HEK293T (cell line): ENCODE data around the gene RNFT2.

Experiments used
- ARNT ChIP-seq: fragments of 450-650 bp; IDR thresholded peaks from 2 replicates; pipeline ENCODE4 v1.6.1; 2017; ENCODE audit warnings: mild to moderate bottlenecking
- BHLHE40 ChIP-seq: fragments of 450-650 bp; IDR thresholded peaks from 2 replicates; pipeline ENCODE4 v1.6.1; 2016; ENCODE audit warnings: mild to moderate bottlenecking, moderate library complexity, borderline replicate concordance
- ELF4 ChIP-seq: fragments of 450-650 bp; IDR thresholded peaks from 2 replicates; pipeline ENCODE4 v1.6.1; 2017; ENCODE audit warnings: antibody characterized with exemption
- FOXK2 ChIP-seq: fragments of 450-650 bp; IDR thresholded peaks from 2 replicates; pipeline ENCODE4 v1.6.1; 2016; ENCODE audit warnings: mild to moderate bottlenecking
- FOXM1 ChIP-seq: fragments of 450-650 bp; IDR thresholded peaks from 2 replicates; pipeline ENCODE4 v1.6.1; 2017; ENCODE audit warnings: mild to moderate bottlenecking, borderline replicate concordance
- NFRKB ChIP-seq: fragments of 450-650 bp; IDR thresholded peaks from 2 replicates; pipeline ENCODE4 v1.6.1; 2016; ENCODE audit warnings: mild to moderate bottlenecking, moderate library complexity
- SP1 ChIP-seq: fragments of 450-650 bp; IDR thresholded peaks from 2 replicates; pipeline ENCODE4 v1.6.1; 2017
- SUZ12 ChIP-seq: fragments of 450-650 bp; IDR thresholded peaks from 2 replicates; pipeline ENCODE4 v1.6.1; 2016; ENCODE audit warnings: mild to moderate bottlenecking
- TARDBP ChIP-seq: fragments of 450-650 bp; IDR thresholded peaks from 2 replicates; pipeline ENCODE4 v1.6.1; 2016
- ZNF384 ChIP-seq: fragments of 450-650 bp; IDR thresholded peaks from 2 replicates; pipeline ENCODE4 v1.6.1; 2016

DNA sequence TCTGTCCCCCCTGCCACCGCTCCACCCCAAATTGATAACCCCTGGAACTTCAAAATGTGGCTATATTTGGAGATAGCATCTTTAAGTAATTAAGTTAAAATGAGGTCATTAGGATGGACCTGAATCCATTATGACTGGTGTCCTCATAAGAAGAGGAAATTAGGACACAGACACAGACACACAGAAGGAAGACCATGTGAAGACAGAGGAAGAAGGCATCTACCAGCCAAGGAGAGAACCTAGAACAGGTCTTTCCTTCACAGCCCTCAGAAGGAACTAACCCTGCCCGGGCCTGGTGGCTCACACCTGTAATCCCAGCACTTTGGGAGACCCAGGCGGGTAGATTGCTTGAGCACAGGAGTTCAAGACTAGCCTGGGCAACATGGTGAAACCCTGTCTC lies 146.8 kb downstream of the RNFT2 start:
- no peak for TF ChIP-seq BHLHE40
- no peak for TF ChIP-seq FOXM1
- no peak for TF ChIP-seq TARDBP
- no peak for TF ChIP-seq NFRKB
- no peak for TF ChIP-seq SUZ12
- TF ChIP-seq ELF4, result no peak
- no peak for TF ChIP-seq ZNF384
- no peak for TF ChIP-seq ARNT
- no peak for TF ChIP-seq FOXK2
- no peak for TF ChIP-seq SP1
